B cell (primary cell): ENCODE data around the gene ZNF586. TPM values are rescaled to one million over a fixed set of nuclear protein-coding genes. Genes with fewer than 3 reads are reported as not detected.

ENCODE experiments used
- ATAC-seq: fragments of 200-7000 bp; cut with Tn5 transposase; one replicate; pipeline ENCODE4 v1.10.0; 2021; ENCODE audit warnings: low read depth, mild to moderate bottlenecking, moderate number of reproducible peaks, moderate library complexity
- CTCF ChIA-PET: fragments of 350-600 bp; sonication (Branson Sonifier 250); formaldehyde crosslinking; loops from one replicate; lab custom pipeline; 2021; ENCODE audit warnings: antibody characterized with exemption, inconsistent platforms; lab: Charles Lee
- POLR2A ChIA-PET: fragments of 350-600 bp; sonication (Branson Sonifier 250); formaldehyde crosslinking; loops from one replicate; lab custom pipeline; 2021; ENCODE audit warnings: antibody characterized with exemption; lab: Charles Lee
- DNase-seq: peaks from one replicate; pipeline ENCODE4 v3.0.0; 2013
- H2AFZ ChIP-seq: 2 replicates; pipeline ENCODE4 v1.6.1; 2012; ENCODE audit warnings: mild to moderate bottlenecking, low read depth, low read length; ENCODE audit not compliant: insufficient read depth, poor library complexity, severe bottlenecking
- H3K27ac ChIP-seq, 2 donors: 1 replicate in 1 of 2; 2 replicates in 1 of 2; pipeline ENCODE4 v1.5.1; 2012 to 2013; ENCODE audit warnings: low read length in 2 of 2, mild to moderate bottlenecking in 2 of 2, moderate library complexity in 1 of 2
- H3K27me3 ChIP-seq, 4 experiments: fragments of 200-600 bp in 1 of 4; sonication (generic) in 1 of 4; replicated peaks in 1 of 4; 1 replicate in 2 of 4; 2 replicates in 2 of 4; pipeline versions ENCODE4 v1.6.1 to v1.7.0; 2013 to 2016; ENCODE audit warnings: low read length in 3 of 4, mild to moderate bottlenecking in 2 of 4, mixed read lengths in 1 of 4, moderate library complexity in 1 of 4; ENCODE audit not compliant: insufficient read depth in 4 of 4, control insufficient read depth in 3 of 4; ENCODE audit errors: control extremely low read depth in 1 of 4
- H3K36me3 ChIP-seq, 2 experiments: replicated peaks in 1 of 2; 1 replicate in 1 of 2; 2 replicates in 1 of 2; pipeline versions ENCODE4 v1.6.1 to v1.7.1; 2013; ENCODE audit warnings: low read length in 1 of 2; ENCODE audit not compliant: insufficient read depth in 2 of 2, control insufficient read depth in 1 of 2; ENCODE audit errors: control extremely low read depth in 1 of 2, extremely low read depth in 1 of 2
- H3K4me1 ChIP-seq, 2 donors: fragments of 200-600 bp in 1 of 2; sonication (generic) in 1 of 2; 1 replicate in 1 of 2; 2 replicates in 1 of 2; pipeline versions ENCODE4 v1.5.1 to v1.6.1; 2013 to 2017; ENCODE audit warnings: low read length in 2 of 2; ENCODE audit not compliant: control insufficient read depth in 2 of 2, insufficient read depth in 2 of 2
- H3K4me2 ChIP-seq: replicated peaks from 2 replicates; pipeline ENCODE3; 2012; ENCODE audit warnings: mild to moderate bottlenecking, low read depth, low read length; ENCODE audit not compliant: poor library complexity, severe bottlenecking
- H3K4me3 ChIP-seq, 5 experiments: fragments of 200-600 bp in 1 of 5; sonication (generic) in 1 of 5; 1 replicate in 3 of 5; 2 replicates in 2 of 5; pipeline versions ENCODE4 v1.5.1 to v1.7.0; 2011 to 2016; ENCODE audit warnings: low read length in 4 of 5, mild to moderate bottlenecking in 4 of 5, low read depth in 2 of 5, control low read depth in 1 of 5, moderate library complexity in 1 of 5; ENCODE audit not compliant: insufficient read depth in 1 of 5; ENCODE audit errors: control extremely low read depth in 1 of 5, extremely low read depth in 1 of 5
- H3K79me2 ChIP-seq: fragments of 200-600 bp; sonication (generic); one replicate; pipeline ENCODE4 v1.6.0; 2016; ENCODE audit warnings: low read length; ENCODE audit not compliant: control insufficient read depth, insufficient read depth
- H3K9ac ChIP-seq: fragments of 200-600 bp; sonication (generic); 2 replicates; pipeline ENCODE4 v1.6.1; 2017; ENCODE audit warnings: mild to moderate bottlenecking, low read length, moderate library complexity
- H3K9me3 ChIP-seq, 3 donors: one replicate each; pipeline versions ENCODE4 v1.6.1 to v1.7.1; 2013; ENCODE audit warnings: low read length in 2 of 3; ENCODE audit not compliant: control insufficient read depth in 2 of 3, insufficient read depth in 1 of 3; ENCODE audit errors: control extremely low read depth in 1 of 3
- H4K20me1 ChIP-seq: 2 replicates; pipeline ENCODE4 v1.6.0; 2012; ENCODE audit warnings: mild to moderate bottlenecking, low read length; ENCODE audit not compliant: insufficient read depth, control insufficient read depth, poor library complexity, severe bottlenecking
- H3K27ac Mint-ChIP-seq: one replicate; pipeline ENCODE4 v1.8.0; 2021; ENCODE audit warnings: mixed read lengths
- H3K27me3 Mint-ChIP-seq: one replicate; pipeline ENCODE4 v1.8.0; 2021; ENCODE audit warnings: mixed read lengths
- H3K4me1 Mint-ChIP-seq: one replicate; pipeline ENCODE4 v1.8.0; 2021; ENCODE audit warnings: mixed read lengths
- H3K4me3 Mint-ChIP-seq: one replicate; pipeline ENCODE4 v1.8.0; 2021; ENCODE audit warnings: mixed read lengths
- H3K9me3 Mint-ChIP-seq: one replicate; pipeline ENCODE4 v1.8.0; 2022; ENCODE audit warnings: mixed read lengths; ENCODE audit not compliant: insufficient read depth
- EZH2 ChIP-seq: IDR thresholded peaks from 2 replicates; pipeline ENCODE4 v1.6.1; 2012; ENCODE audit warnings: borderline replicate concordance, low read depth, mild to moderate bottlenecking, moderate library complexity, low read length; ENCODE audit not compliant: insufficient read depth, poor library complexity, severe bottlenecking
- WGBS: methylation state at CpG from one replicate; pipeline ENCODE4 v1.1.5; 2013; ENCODE audit warnings: missing lambda C conversion rate; ENCODE audit not compliant: insufficient coverage; 5-methylcytosine and 5-hydroxymethylcytosine counted together
- intact Hi-C: fragments of 100-400 bp; cut with micrococcal nuclease; formaldehyde crosslinking; loops from one replicate; pipeline ENCODE4 v1.10.0; 2022
- polyA plus RNA-seq: library from polyadenylated mRNA; depleted of rRNA; stranded (reverse); fragments of >200 nt; gene quantifications from 2 replicates; pipeline ENCODE4 v1.2.3, GENCODE V29; 2012
- total RNA-seq, 2 donors: library from RNA; stranded (reverse); fragments of 120-200 nt in 1 of 2; gene quantifications; 1 replicate in 1 of 2; 2 replicates in 1 of 2; pipeline versions ENCODE4 v1.2.3 to v1.2.4, GENCODE V29; 2013 to 2022
- TF ChIP-seq, protein P1 (sequence below): fragments of 200-600 bp; IDR thresholded peaks from one replicate; pipeline ENCODE4 v1.8.0; 2022; ENCODE audit warnings: antibody characterized with exemption, mild to moderate bottlenecking

ZNF586 gene
- total and polyA plus RNA-seq, 2 donors (not counting 1 experiment from before 2014, with no cell fraction given), result 18.0 to 48.0 TPM

DNA sequence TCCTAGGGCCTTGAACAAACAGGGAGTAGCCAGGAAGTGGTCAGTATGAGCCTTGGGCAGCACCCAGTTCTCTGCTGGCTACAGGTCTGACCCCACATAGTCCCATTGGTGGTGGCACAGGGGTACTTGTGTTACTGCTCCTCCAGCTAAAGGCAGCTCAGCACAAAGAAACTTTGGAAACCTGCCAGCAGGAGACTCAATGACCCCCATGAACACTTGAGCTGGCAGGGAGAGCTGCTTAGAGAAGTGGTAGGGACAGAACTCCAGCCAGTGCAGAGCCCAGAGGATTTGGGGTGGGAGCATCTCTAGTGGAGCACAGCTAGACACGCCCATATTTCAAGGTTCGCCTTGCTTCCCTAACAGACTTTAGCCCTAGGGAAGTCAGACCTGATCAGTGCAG, 10.4 kb upstream of the ZNF586 start:
- Mint-ChIP-seq H3K27me3 (no peaks in the 10 kb centered on the region), H3K9me3 (peaks cover 11% of the 10 kb centered on the region), H3K27ac (no peak overlapping the region), H3K4me3 (no peak overlapping the region), H3K4me1 (no peaks in the 10 kb centered on the region)
- no peak overlapping the region for H2AFZ ChIP-seq
- H3K9ac ChIP-seq, result no peak overlapping the region
- ChIA-PET CTCF (interaction anchor here (0.6 kb wide), 1 partner anchor 16 kb away, joined by 7 read pairs; no protein-coding TSS in a partner anchor), POLR2A (no interaction called here)
- H3K4me2 ChIP-seq, result no peak overlapping the region
- DNase-seq (no peak), ATAC-seq (no peak)
- no peak overlapping the region for H3K27ac ChIP-seq
- no peaks in the 10 kb centered on the region for H4K20me1 ChIP-seq
- WGBS, result 95% methylated on average over 2 of the region's 2 CpGs
- H3K36me3 ChIP-seq, result peaks cover 2 to 71% of the 10 kb centered on the region in 2 experiments
- H3K4me1 ChIP-seq, result no peaks in the 10 kb centered on the region
- TF ChIP-seq, protein P1, sequence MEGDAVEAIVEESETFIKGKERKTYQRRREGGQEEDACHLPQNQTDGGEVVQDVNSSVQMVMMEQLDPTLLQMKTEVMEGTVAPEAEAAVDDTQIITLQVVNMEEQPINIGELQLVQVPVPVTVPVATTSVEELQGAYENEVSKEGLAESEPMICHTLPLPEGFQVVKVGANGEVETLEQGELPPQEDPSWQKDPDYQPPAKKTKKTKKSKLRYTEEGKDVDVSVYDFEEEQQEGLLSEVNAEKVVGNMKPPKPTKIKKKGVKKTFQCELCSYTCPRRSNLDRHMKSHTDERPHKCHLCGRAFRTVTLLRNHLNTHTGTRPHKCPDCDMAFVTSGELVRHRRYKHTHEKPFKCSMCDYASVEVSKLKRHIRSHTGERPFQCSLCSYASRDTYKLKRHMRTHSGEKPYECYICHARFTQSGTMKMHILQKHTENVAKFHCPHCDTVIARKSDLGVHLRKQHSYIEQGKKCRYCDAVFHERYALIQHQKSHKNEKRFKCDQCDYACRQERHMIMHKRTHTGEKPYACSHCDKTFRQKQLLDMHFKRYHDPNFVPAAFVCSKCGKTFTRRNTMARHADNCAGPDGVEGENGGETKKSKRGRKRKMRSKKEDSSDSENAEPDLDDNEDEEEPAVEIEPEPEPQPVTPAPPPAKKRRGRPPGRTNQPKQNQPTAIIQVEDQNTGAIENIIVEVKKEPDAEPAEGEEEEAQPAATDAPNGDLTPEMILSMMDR, result no peak
- TF ChIP-seq EZH2, result no peak
- peaks cover 26% of the 10 kb centered on the region for H3K79me2 ChIP-seq
- peaks cover 0 to 16% (median 10%) of the 10 kb centered on the region in 3 donors for H3K9me3 ChIP-seq
- H3K4me3 ChIP-seq, result no peak overlapping the region
- H3K27me3 ChIP-seq, result no peaks in the 10 kb centered on the region
- intact Hi-C loops, result no loop called here

DNA sequence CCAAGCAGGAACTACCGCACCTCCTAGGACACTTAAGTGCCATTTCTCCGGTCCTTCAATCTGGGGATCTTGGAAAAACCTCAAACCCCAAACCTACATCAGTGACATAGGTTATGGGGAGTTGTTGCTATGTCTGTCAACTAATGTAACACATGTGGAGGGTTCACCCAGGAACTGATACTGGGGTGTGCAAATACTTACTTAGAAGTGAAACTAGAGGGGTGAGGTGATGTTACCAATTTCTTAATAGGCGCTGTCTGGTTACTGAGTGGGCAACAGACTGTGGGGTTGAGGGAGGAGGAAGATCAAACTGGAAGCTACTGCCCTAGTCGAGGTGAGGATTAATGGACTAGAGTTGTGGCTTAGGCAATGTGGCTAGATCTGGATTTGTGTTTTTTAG, 1.9 kb downstream of the ZNF586 start:
- Histone ChIP-seq H2AFZ (no peak overlapping the region), H3K9me3 (peaks cover 0 to 36% (median 5%) of the 10 kb centered on the region in 3 donors), H3K27me3 (no peaks in the 10 kb centered on the region), H3K79me2 (peaks cover 75% of the 10 kb centered on the region), H3K4me3 (no peak overlapping the region), H3K36me3 (peaks cover 4 to 24% of the 10 kb centered on the region in 2 experiments), H3K9ac (no peak overlapping the region), H3K4me2 (peak overlapping the region; percentile 43), H3K4me1 (peaks cover 30 to 67% of the 10 kb centered on the region in 2 donors), H4K20me1 (peaks cover 38% of the 10 kb centered on the region), H3K27ac (peak overlapping the region in 1 of 2 donors; percentile 68)
- Mint-ChIP-seq H3K27ac (peak overlapping the region; percentile 8), H3K9me3 (peaks cover 5% of the 10 kb centered on the region), H3K4me3 (peak overlapping the region; percentile 49), H3K4me1 (peaks cover 52% of the 10 kb centered on the region), H3K27me3 (no peaks in the 10 kb centered on the region)
- WGBS, result 83% methylated on average over 2 of the region's 4 CpGs
- ChIA-PET CTCF (interaction anchor here (1.2 kb wide), 1 partner anchor 10 kb away, joined by 3 read pairs; no protein-coding TSS in a partner anchor), POLR2A (no interaction called here)
- DNase-seq, result peak; percentile 48
- intact Hi-C loops, result no loop called here
- TF ChIP-seq, protein P1, result no peak
- TF ChIP-seq EZH2, result no peak
- no peak for ATAC-seq
